WTC11 (cell line): ENCODE data around the gene P3H2. TPM values are rescaled to one million over a fixed set of nuclear protein-coding genes. Genes with fewer than 3 reads are reported as not detected.

Experiments used
- ATAC-seq: fragments of 200-7000 bp; cut with Tn5 transposase; 2 replicates; pipeline ENCODE4 v1.10.0; 2021; ENCODE audit warnings: mild to moderate bottlenecking, moderate library complexity
- CTCF ChIA-PET: fragments of 300-600 bp; sonication (Branson Sonifier 250); formaldehyde crosslinking; loops from one replicate; lab custom pipeline; 2021; ENCODE audit warnings: antibody characterized with exemption; lab: Charles Lee
- POLR2A ChIA-PET: fragments of 350-600 bp; sonication (Branson Sonifier 250); formaldehyde crosslinking; loops from one replicate; lab custom pipeline; 2021; ENCODE audit warnings: antibody characterized with exemption; lab: Charles Lee
- DNase-seq: peaks from one replicate; pipeline ENCODE4 v3.0.0; 2021; ENCODE audit warnings: low spot score
- H3K27ac Mint-ChIP-seq: 2 replicates; pipeline ENCODE4 v1.8.0; 2021; ENCODE audit warnings: mixed read lengths
- H3K27me3 Mint-ChIP-seq: 2 replicates; pipeline ENCODE4 v1.8.0; 2021; ENCODE audit warnings: low read depth, mild to moderate bottlenecking, moderate library complexity, mixed read lengths
- H3K36me3 Mint-ChIP-seq: 2 replicates; pipeline ENCODE4 v1.8.0; 2021; ENCODE audit warnings: mixed read lengths
- H3K4me1 Mint-ChIP-seq: 2 replicates; pipeline ENCODE4 v1.8.0; 2022; ENCODE audit warnings: mixed read lengths
- H3K4me3 Mint-ChIP-seq: 2 replicates; pipeline ENCODE4 v1.8.0; 2021; ENCODE audit warnings: mild to moderate bottlenecking, moderate library complexity, mixed read lengths
- H3K9me3 Mint-ChIP-seq: 2 replicates; pipeline ENCODE4 v1.8.0; 2021; ENCODE audit warnings: mixed read lengths
- AR ChIP-seq: fragments of 250-450 bp; sonication (Bioruptor Pico); IDR thresholded peaks from 2 replicates; pipeline ENCODE4 v1.9.0; 2021; ENCODE audit warnings: mild to moderate bottlenecking
- CTCF ChIP-seq: fragments of 200-600 bp; IDR thresholded peaks from 2 replicates; pipeline ENCODE4 v1.8.0; 2022; ENCODE audit warnings: antibody characterized with exemption
- E2F1 ChIP-seq: sonication (generic); formaldehyde crosslinking; IDR thresholded peaks from 2 replicates; pipeline ENCODE4 v1.8.0; 2022; ENCODE audit warnings: mild to moderate bottlenecking, missing genetic modification reagents
- E2F4 ChIP-seq: sonication (generic); formaldehyde crosslinking; IDR thresholded peaks from 2 replicates; pipeline ENCODE4 v1.8.1; 2022; ENCODE audit warnings: low read depth, mild to moderate bottlenecking, moderate library complexity, missing genetic modification reagents, borderline replicate concordance
- E2F5 ChIP-seq: sonication (generic); formaldehyde crosslinking; IDR thresholded peaks from 2 replicates; pipeline ENCODE4 v1.8.1; 2022; ENCODE audit warnings: mild to moderate bottlenecking, moderate library complexity, missing genetic modification reagents
- FOXP1 ChIP-seq: sonication (generic); formaldehyde crosslinking; IDR thresholded peaks from 2 replicates; pipeline ENCODE4 v1.8.0; 2022; ENCODE audit warnings: missing genetic modification reagents, mild to moderate bottlenecking, moderate library complexity, borderline replicate concordance
- FOXP4 ChIP-seq: sonication (generic); formaldehyde crosslinking; IDR thresholded peaks from 2 replicates; pipeline ENCODE4 v1.8.0; 2022; ENCODE audit warnings: mild to moderate bottlenecking, missing genetic modification reagents
- HMGXB4 ChIP-seq: sonication (generic); formaldehyde crosslinking; IDR thresholded peaks from 2 replicates; pipeline ENCODE4 v1.8.1; 2023; ENCODE audit warnings: mild to moderate bottlenecking, moderate library complexity, missing genetic modification reagents
- IRF1 ChIP-seq: sonication (generic); formaldehyde crosslinking; IDR thresholded peaks from 2 replicates; pipeline ENCODE4 v1.8.0; 2023; ENCODE audit warnings: missing genetic modification reagents
- MAX ChIP-seq: sonication (generic); formaldehyde crosslinking; IDR thresholded peaks from 2 replicates; pipeline ENCODE4 v1.8.0; 2022; ENCODE audit warnings: mild to moderate bottlenecking, missing genetic modification reagents
- NFATC4 ChIP-seq: fragments of 250-450 bp; sonication (Bioruptor Pico); IDR thresholded peaks from 2 replicates; pipeline ENCODE4 v1.9.0; 2021; ENCODE audit warnings: mild to moderate bottlenecking
- OVOL2 ChIP-seq: fragments of 250-450 bp; sonication (Bioruptor Pico); IDR thresholded peaks from 2 replicates; pipeline ENCODE4 v1.9.0; 2021; ENCODE audit warnings: mild to moderate bottlenecking, borderline replicate concordance
- RELA ChIP-seq: sonication (generic); formaldehyde crosslinking; IDR thresholded peaks from 2 replicates; pipeline ENCODE4 v1.8.1; 2022; ENCODE audit warnings: missing genetic modification reagents, mild to moderate bottlenecking, borderline replicate concordance
- TP53 ChIP-seq: sonication (generic); formaldehyde crosslinking; IDR thresholded peaks from 2 replicates; pipeline ENCODE4 v1.8.1; 2023; ENCODE audit warnings: mild to moderate bottlenecking, missing genetic modification reagents
- ZNF219 ChIP-seq: sonication (generic); formaldehyde crosslinking; IDR thresholded peaks from 2 replicates; pipeline ENCODE4 v1.8.0; 2023; ENCODE audit warnings: missing genetic modification reagents, mild to moderate bottlenecking, borderline replicate concordance
- ZNF232 ChIP-seq: sonication (generic); formaldehyde crosslinking; IDR thresholded peaks from 2 replicates; pipeline ENCODE4 v1.8.0; 2022; ENCODE audit warnings: mild to moderate bottlenecking, missing genetic modification reagents
- ZNF263 ChIP-seq: sonication (generic); formaldehyde crosslinking; IDR thresholded peaks from 2 replicates; pipeline ENCODE4 v1.8.1; 2022; ENCODE audit warnings: low read depth, mild to moderate bottlenecking, moderate library complexity, missing genetic modification reagents
- ZNF416 ChIP-seq: fragments of 250-450 bp; sonication (Bioruptor Pico); IDR thresholded peaks from 2 replicates; pipeline ENCODE4 v1.9.0; 2021; ENCODE audit warnings: mild to moderate bottlenecking, inconsistent platforms
- ZNF671 ChIP-seq: fragments of 250-450 bp; sonication (Bioruptor Pico); IDR thresholded peaks from 2 replicates; pipeline ENCODE4 v1.8.0; 2021; ENCODE audit warnings: mild to moderate bottlenecking
- total RNA-seq: library from RNA; stranded (reverse); gene quantifications from 3 replicates; pipeline ENCODE4 v1.2.3, GENCODE V29; 2021

Gene P3H2
- total RNA-seq, 1 experiment from 2014 or later, result 29.4 TPM

- no peak for TF ChIP-seq MAX (CRISPR knock-in tag)
- no peak for TF ChIP-seq ZNF232 (CRISPR knock-in tag)
- no peak for TF ChIP-seq ZNF263 (CRISPR knock-in tag)
Observed at GRCh38 chr3:190099099-190099498, 21.6 kb downstream of the P3H2 start (continued).

GRCh38 chr3:190097617-190098016 is 23.1 kb downstream of the P3H2 start:
- Mint-ChIP-seq H3K4me3 (peak overlapping the region; percentile 5; the same call in 1 of the 2 replicates), H3K36me3 (peaks cover 9% of the 10 kb centered on the region), H3K27me3 (no peaks in the 10 kb centered on the region; the same call in 1 of the 2 replicates), H3K27ac (0 out of 2 replicates have a peak overlapping the region, but pooled peaks have one; percentile 17), H3K4me1 (peaks cover 64% of the 10 kb centered on the region)
- ChIA-PET POLR2A (no interaction called here), CTCF (no interaction called here)
- DNase-seq, result peak; percentile 44
- ATAC-seq, result no peak
- no peak for TF ChIP-seq ZNF671 (CRISPR knock-in tag)
- no peak for TF ChIP-seq NFATC4
- no peak for TF ChIP-seq HMGXB4 (CRISPR knock-in tag)
- no peak for TF ChIP-seq OVOL2
- no peak for TF ChIP-seq CTCF
- TF ChIP-seq MAX (CRISPR knock-in tag), result no peak
- no peak for TF ChIP-seq E2F1 (CRISPR knock-in tag)
- TF ChIP-seq, all 79 proteins: peak for 0
- H3K9me3 Mint-ChIP-seq, result no peaks in the 10 kb centered on the region

- Mint-ChIP-seq H3K27ac (0 out of 2 replicates have a peak overlapping the region, but pooled peaks have one; percentile 17), H3K27me3 (no peaks in the 10 kb centered on the region; the same call in 1 of the 2 replicates), H3K4me1 (peaks cover 59% of the 10 kb centered on the region), H3K9me3 (no peaks in the 10 kb centered on the region), H3K4me3 (peak overlapping the region; percentile 5; the same call in 1 of the 2 replicates), H3K36me3 (peaks cover 9% of the 10 kb centered on the region)
- ChIA-PET CTCF (interaction anchor here (1.9 kb wide), 1 partner anchor 24 kb away, joined by 6 read pairs; the partner anchor contains the start of gene P3H2), POLR2A (no interaction called here)
- no peak for ATAC-seq
- no peak for DNase-seq
- TF ChIP-seq TP53 (no peak), AR (CRISPR knock-in tag) (no peak), NFATC4 (no peak), E2F5 (CRISPR knock-in tag) (no peak), ZNF416 (CRISPR knock-in tag) (no peak), E2F4 (CRISPR knock-in tag) (no peak), FOXP4 (CRISPR knock-in tag) (no peak), IRF1 (no peak), RELA (CRISPR knock-in tag) (no peak), ZNF219 (CRISPR knock-in tag) (no peak), FOXP1 (CRISPR knock-in tag) (no peak)
Observed at GRCh38 chr3:190097025-190097424, 23.7 kb downstream of the P3H2 start.
